GM21423 (cell line): Measurements from ENCODE around the gene WDR43.

Experiments used
- ATAC-seq: cut with Tn5 transposase; IDR thresholded peaks from one replicate; pipeline ENCODE4 v1.9.1; 2021; ENCODE audit warnings: mild to moderate bottlenecking, moderate library complexity; ENCODE audit not compliant: unreplicated experiment

Gene WDR43, protein sequence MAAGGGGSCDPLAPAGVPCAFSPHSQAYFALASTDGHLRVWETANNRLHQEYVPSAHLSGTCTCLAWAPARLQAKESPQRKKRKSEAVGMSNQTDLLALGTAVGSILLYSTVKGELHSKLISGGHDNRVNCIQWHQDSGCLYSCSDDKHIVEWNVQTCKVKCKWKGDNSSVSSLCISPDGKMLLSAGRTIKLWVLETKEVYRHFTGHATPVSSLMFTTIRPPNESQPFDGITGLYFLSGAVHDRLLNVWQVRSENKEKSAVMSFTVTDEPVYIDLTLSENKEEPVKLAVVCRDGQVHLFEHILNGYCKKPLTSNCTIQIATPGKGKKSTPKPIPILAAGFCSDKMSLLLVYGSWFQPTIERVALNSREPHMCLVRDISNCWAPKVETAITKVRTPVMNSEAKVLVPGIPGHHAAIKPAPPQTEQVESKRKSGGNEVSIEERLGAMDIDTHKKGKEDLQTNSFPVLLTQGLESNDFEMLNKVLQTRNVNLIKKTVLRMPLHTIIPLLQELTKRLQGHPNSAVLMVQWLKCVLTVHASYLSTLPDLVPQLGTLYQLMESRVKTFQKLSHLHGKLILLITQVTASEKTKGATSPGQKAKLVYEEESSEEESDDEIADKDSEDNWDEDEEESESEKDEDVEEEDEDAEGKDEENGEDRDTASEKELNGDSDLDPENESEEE

DNA sequence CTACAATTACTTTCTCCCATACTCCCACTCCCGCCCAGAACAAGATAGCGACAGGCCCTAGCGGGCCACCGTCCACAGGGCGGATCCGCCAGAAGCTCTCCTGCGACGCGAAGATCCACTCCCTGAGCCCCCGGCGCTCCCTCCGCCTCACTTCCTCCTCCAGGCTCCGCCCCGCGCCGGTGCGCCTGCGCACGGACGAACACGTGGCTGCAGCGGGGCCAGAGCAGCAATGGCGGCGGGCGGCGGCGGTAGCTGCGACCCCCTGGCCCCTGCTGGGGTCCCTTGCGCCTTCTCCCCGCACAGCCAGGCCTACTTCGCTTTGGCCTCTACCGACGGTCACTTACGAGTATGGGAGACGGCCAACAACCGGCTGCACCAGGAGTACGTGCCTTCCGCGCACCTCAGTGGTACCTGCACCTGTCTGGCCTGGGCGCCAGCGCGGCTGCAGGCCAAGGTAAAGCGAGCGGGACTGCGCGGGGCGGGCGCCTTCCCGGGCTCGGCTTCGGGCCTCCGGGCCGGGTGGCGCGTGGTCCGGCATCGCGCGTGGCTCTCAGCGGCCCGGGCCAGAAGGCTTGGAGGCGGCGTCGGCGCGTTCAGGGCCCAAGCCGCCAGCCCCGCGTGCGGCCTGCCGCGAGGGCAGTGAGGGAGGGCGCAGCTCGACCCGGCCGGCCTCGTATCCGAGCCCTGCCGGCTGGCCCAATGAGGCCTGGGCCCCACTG lies at the start of gene WDR43:
TSS of gene WDR43 (plus strand) at position 198 of the 719 bp plus-strand sequence. CDS start at position 230, 32 bp downstream.
- peak; percentile 85 for ATAC-seq

DNA sequence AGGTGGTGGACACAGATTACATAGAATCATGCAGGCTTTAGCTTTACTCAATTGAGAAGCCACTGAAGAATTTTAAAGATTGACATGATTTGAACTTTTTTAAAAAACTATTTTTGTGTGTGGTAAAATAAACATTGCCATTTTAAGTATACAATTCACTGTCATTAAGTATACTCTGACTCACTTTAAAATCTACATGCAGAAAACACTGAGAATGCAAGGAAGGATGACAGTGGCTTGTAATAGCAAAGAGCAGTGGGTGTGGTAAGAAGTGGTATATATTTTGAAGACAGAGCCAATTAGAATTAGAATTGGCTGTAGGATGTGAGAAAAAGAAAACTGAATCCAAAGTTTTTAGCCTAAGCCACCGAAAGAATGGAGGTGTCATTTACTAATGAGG lies 39.3 kb upstream of the WDR43 start:
- ATAC-seq: no peak

- no peak for ATAC-seq
Observed at GRCh38 chr2:28855977-28856376, 38.5 kb upstream of the WDR43 start.

DNA sequence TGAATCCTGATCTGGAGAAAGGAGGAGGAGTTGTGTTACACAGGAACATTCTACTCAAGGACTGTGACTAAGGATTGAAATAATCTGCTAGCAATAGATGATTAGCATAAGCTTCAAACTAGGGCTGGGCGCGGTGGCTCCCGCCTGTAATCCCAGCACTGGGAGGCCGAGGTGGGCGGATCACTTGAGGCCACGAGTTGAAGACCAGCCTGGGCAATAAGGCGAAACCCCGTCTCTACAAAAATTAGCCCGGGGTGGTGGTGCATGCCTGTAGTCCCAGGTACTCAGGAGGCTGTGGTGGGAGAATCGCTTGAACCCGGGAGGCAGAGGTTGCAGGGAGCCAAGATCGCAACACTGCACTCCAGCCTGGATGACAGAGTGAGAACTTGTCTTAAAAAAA lies 25.9 kb upstream of the WDR43 start:
- ATAC-seq: no peak

- peak; percentile 29 for ATAC-seq
Observed at GRCh38 chr2:28869494-28870145, 24.8 kb upstream of the WDR43 start.

DNA sequence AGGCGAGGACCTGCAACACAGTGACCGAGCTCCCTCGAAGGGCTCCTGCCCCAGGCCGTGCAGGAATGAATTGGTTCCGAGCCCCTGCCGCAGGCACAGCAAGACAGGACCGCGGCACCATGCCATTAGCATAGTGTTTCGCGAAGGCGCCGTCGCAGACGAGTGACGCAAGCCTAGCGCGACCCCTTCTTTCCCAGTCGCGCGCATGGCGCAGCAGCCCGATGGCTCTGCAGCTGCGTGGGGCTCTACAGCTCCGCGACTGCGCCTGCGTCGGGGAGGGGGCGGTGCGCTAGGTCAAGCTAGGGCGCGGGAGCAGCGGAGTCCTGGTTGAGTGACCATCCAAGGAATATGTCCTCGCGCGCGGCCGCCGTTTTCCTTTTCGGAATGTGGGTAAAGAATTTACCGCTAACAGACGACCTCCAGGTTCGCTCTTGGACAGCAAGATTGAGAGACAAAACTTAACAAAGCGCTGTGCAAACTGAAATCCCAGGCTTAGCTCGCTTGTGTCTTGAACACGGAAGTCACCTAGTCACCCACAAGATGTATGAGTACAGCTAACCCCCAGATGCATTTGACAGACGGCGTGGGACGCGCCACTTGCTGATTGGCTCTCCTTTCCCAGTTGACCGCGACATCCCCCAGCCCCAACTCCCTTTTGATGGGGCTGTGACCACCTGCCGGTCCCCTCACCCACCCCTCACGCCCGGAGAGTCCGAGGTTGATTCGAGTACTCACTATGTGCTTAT lies 24.1 kb upstream of the WDR43 start, which contains the start of gene TRMT61B:
TSS of gene TRMT61B (minus strand) at position 164 of the 746 bp plus-strand sequence. CDS start at position 132, 32 bp downstream.
- ATAC-seq: peak; percentile 94

GRCh38 chr2:28871620-28872019 lies 22.8 kb upstream of the WDR43 start:
- no peak for ATAC-seq

DNA sequence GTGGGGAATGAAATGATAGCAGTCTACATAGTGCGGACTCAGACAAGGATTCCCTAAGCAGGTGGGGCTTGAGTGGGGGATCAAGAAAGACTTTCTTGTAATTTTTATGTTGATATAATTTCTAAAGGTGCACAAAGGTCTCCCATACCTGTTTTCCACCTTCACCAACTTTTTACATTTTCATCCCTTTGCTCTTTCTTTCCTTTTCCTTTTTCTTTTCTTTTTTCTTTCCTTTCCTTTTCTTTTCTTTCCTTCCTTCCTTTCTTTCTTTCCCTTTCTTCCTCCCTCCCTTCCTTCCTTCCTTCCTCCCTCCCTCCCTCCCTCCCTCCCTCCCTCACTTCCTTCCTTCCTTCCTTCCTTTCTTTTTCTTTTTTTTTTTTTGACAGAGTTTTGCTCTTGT lies 14.3 kb upstream of the WDR43 start:
- ATAC-seq: no peak

DNA sequence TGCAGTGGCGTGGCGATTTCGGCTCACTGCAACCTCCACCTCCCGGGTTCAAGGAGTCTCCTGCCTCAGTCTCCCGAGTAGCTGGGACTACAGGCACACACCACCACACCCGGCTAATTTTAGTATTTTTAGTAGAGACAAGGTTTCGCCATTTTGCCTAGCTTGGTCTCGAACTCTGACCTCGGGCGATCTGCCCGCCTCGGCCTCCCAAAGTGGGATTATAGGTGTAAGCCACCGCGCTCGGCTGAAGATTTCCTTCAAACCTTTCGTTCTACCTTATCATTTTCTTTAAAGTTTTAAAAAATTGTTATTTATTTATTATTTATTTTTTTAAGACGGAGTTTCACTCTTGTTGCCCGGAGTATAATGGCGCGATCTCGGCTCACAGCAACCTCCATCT lies 979 bp upstream of the WDR43 start:
- ATAC-seq: no peak

GRCh38 chr2:28895189-28895893 lies 874 bp downstream of the WDR43 start:
- ATAC-seq: peak; percentile 10

DNA sequence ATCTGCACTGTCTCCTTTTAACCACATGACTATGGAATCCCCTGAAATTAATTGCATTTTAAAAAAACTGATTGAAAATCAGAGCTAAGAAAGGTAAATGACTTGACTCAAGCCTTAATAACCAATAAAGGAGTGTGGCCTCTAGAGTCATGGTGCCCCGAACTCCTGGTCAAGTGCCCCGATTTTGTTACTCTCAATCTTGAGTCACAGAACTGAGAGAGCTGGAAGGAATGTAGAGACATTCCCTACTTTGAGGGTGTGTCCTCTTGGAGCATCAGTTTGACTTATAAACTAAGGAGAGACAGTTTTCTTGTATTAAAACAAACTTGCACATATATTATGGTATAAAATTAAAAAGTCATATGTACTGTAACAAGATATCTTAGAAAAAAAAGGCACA lies 2.4 kb downstream of the WDR43 start:
- ATAC-seq: no peak

DNA sequence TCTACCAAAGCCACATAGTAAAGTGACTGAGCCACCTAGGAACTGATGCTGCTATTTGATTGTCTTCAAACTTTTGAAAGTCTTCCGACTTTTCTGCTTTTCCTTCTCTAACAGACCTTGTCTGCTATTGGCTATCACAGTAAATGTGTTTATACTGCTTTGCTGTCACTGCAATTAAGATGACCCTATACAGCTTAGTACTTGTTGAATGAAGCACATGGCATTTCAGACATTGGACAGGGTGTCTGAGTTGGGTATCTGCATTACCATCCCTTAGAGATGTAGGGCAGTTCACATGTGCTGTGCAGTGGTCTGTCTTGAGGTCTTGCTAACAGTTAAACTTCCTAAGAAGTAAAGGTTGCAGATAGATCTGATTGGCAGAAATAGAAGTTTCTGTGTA lies 3.6 kb downstream of the WDR43 start:
- ATAC-seq: no peak

DNA sequence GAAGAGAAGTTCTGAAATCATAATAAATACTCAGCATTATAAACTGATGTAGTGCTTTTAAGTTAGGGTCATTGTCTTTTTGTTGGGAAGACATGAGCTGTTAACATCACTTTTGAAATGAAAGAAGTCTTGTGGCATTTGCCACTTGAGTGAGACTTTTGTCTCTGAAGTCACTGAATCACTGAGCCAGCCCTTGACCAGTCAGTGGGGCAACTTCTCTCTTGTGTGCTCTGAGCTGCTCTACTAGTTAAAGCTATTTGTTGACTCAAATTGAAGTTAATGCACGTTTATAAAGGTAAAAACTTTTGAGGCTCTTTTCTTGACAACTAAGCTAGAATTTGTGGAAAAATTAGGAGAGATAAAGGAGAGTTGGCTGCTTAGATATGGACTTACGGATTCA lies 6.7 kb downstream of the WDR43 start:
- no peak for ATAC-seq

GRCh38 chr2:28901841-28902240 lies 7.4 kb downstream of the WDR43 start:
- ATAC-seq: no peak

DNA sequence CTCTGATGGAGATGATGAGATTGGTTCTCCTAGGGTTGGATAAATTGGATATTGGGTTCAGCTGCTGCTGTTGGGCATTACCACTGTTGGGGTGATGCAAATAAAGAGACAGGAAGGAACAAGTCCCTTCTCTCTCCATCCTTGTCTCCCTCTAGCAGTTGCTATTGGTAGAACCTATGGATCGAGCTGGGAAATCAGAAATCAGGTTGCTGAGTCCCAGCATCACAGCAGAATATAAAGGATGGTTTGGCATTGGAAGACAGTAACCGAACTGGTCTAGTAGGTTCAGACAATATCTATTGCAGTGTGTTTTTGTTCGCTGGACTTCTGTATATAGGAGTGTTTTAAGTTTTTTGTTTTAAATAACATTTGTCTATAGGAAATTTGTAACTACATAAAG lies 8.1 kb downstream of the WDR43 start:
- ATAC-seq: no peak

DNA sequence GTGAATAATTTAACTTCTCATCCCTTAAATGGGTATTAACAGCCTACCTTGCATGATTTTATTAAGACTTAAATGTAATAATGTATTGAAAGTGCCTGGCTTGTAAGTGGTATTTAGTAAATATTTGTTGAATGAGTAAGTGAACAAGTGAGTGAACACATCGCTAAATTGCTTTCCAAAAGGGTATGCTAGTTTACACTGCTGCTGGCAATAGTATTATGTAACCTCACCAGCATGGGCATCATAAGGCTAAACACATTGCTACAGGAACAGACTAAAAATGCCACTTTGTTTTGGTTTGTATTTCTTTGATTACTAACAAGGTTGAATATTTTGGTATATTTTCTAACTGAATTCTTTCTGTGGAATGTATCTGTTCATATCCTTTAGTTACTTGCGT lies 9.8 kb downstream of the WDR43 start:
- ATAC-seq: no peak

DNA sequence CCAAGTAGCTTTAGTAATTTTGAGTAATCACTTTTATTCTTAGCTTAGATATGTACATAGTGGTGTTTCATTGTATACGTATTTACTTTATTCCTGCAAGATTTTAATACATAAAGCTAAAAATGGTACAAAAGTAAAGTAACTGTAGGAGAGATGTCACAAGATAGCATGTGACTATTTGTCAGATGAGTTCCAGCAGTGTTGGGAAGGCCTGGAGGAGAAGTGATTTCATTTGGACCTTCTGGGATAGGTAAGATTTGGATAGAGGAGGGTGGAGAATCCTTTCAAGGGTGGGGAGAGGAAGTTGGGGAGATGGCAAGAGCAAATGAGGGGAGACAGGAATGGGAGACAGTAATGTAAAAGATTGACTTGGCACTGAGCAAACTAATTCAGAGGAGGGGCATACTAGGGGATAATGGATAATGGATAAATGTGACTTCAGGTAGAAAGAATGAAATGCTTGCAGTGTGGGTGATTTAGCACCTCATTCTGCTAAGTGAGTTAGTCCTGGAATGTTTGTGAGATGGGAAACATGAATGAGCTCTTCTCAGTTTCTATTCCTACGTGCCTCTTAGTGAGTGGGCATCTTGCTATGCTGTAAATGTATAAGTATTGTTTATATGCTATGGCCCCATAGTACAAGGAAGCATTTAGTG lies 10.5 kb downstream of the WDR43 start:
- ATAC-seq: no peak

DNA sequence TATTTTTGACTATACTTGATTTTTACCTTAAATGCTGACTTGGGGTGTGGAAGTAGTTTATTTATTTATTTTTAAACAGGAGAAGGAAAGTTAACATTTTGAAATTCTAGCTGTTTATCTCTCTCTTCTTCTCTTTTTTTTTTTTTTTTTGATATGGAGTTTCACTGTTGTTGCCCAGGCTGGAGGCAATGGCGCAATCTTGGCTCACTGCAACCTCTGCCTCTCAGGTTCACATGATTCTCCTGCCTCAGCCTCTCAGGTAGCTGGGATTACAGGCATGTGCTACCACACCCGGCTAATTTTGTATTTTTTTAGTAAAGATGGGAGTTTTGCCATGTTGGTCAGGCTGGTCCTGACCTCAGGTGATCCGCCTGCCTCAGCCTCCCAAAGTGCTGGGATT lies 11.1 kb downstream of the WDR43 start:
- ATAC-seq: no peak

GRCh38 chr2:28906376-28906775 lies 11.9 kb downstream of the WDR43 start:
- ATAC-seq: no peak
